ENCODE measurements around the gene TPP1.
A peak's percentile ranks its signal among the peaks of the same experiment; 100 is the strongest.

The TPP1 gene

DNA sequence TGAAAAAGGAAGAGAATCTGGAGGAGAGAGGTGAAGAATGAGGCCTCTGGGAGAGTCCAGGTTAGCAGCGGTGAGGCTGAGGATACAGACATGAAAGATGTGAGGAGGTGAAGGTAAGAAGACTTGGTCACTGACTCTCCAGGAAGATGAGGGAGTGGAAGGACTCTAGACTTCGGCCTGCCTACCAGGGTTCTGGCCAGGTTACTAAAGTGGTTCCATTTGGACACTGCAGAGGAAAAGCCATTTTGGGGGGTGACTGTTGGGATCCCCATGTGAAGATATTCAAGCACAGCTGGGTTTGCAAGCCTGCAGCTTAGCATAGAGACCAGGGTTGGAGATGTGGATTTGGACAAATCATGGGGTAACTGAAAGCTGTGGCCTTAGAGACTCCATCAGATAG, 28.6 kb upstream of the TPP1 start:
- TF ChIP-seq, protein P1, sequence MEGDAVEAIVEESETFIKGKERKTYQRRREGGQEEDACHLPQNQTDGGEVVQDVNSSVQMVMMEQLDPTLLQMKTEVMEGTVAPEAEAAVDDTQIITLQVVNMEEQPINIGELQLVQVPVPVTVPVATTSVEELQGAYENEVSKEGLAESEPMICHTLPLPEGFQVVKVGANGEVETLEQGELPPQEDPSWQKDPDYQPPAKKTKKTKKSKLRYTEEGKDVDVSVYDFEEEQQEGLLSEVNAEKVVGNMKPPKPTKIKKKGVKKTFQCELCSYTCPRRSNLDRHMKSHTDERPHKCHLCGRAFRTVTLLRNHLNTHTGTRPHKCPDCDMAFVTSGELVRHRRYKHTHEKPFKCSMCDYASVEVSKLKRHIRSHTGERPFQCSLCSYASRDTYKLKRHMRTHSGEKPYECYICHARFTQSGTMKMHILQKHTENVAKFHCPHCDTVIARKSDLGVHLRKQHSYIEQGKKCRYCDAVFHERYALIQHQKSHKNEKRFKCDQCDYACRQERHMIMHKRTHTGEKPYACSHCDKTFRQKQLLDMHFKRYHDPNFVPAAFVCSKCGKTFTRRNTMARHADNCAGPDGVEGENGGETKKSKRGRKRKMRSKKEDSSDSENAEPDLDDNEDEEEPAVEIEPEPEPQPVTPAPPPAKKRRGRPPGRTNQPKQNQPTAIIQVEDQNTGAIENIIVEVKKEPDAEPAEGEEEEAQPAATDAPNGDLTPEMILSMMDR (conservative IDR thresholded peaks at IDR 0.05; ENCODE audit: low read depth, low read length) = no peak
- no peak for DNase-seq (ENCODE audit: low read depth)
- no peak overlapping the region for H3K4me3 ChIP-seq (ENCODE audit: low read depth, low read length)

GRCh38 chr11:6646918-6647679, 27.9 kb upstream of the TPP1 start:
- TF ChIP-seq, protein P1 (conservative IDR thresholded peaks at IDR 0.05; ENCODE audit: low read depth, low read length) = no peak
- peak; percentile 45 for DNase-seq (ENCODE audit: low read depth)
- H3K4me3 ChIP-seq (ENCODE audit: low read depth, low read length) = no peak overlapping the region

DNA sequence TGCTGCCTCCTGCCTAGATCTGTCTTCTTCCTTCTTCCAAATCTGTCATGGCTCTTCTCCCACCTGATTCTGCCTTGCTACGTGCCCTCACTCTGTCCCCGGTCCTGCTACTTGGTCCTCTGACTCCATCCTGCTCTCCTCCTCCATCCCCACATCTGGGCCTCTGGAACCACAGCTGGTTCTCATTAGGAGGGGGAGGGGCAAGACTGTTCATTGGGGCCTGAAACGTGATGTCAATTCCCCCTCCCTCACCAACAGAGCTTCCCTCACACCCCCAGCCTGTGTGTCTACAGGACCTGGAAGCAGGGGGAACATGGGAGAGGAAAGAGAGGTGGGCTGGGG, 27.3 kb upstream of the TPP1 start:
- peak; percentile 28 for DNase-seq (ENCODE audit: low read depth)
- no peak overlapping the region for H3K4me3 ChIP-seq (ENCODE audit: low read depth, low read length)
- TF ChIP-seq, protein P1 (conservative IDR thresholded peaks at IDR 0.05; ENCODE audit: low read depth, low read length) = no peak

DNA sequence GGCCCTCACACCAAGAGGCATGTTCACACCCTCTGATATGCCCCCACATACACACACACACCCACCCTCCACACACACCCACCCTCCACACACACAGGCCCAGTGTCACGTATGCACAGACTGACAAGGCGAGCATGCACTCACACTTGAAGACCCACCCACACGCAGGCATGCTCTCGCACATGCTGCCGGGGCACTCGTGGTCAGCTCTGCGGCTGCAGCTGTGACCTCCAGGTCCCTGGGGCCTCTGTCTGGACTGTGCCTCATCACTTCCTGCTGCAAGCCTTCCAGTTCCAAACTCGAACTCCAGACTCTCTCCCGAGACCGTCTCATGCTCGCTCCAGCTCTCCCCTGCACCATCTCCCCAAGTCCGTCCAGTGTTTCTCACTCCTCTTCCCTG, 26.8 kb upstream of the TPP1 start:
- TF ChIP-seq, protein P1 (conservative IDR thresholded peaks at IDR 0.05; ENCODE audit: low read depth, low read length) = no peak
- DNase-seq (ENCODE audit: low read depth) = peak; percentile 88
- no peak overlapping the region for H3K4me3 ChIP-seq (ENCODE audit: low read depth, low read length)

DNA sequence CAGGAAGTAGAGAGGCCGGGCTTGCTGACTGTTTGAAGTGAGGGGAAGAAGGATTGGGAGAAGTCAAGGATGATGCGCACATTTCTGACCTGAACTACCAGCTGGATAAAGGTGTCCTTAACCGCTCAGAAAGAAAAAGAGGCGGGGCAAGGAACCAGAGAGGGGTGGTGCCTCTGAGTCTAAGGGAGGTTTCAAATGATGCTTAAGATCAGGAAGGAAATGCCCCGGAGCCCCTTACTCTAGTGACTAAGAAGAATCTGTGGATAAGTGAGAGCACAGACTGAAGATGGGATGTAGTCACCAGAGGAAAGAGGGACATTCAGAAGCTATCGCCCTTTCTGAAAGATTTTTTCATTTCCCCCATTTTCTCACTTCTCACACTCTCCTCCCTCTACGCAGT, 23.7 kb upstream of the TPP1 start:
- no peak overlapping the region for H3K4me3 ChIP-seq (ENCODE audit: low read depth, low read length)
- TF ChIP-seq, protein P1 (conservative IDR thresholded peaks at IDR 0.05; ENCODE audit: low read depth, low read length) = no peak
- DNase-seq (ENCODE audit: low read depth) = no peak

DNA sequence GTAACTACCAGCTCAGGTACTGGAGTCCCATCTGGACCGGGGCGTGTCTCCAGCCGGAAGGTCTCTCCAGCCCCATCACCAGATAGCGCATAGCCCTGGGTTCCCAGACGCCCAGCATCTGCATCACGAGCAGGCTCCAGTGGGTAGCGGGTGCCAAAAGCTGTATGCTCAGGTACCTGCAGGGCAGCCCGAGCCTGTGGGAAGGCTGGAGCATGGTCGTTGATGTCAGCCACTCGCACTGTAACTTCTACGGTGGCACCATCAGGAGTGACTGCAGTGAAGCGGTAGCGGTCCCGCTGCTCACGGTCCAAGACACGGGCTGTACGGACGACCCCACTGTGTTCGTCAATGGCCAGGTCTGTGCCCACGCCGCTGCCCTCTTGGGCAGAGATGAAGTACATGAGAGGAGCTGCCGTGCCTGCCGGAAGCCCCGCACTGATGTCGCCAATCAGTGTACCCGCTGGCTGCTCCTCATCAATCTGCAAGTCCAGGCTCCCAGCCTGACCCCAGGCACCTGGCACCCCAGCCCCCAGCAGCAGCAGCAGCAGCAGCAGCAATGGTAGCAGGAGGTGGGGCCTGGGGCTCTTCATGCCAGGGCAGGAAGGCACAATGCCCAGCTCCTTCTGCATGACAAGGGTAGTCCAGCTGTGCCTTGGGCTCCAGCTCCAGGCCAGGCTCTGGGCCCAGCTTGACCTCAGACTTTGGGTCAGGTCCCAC, 21.9 kb upstream of the TPP1 start:
- no peak overlapping the region for H3K4me3 ChIP-seq (ENCODE audit: low read depth, low read length)
- no peak for DNase-seq (ENCODE audit: low read depth)
- TF ChIP-seq, protein P1 (conservative IDR thresholded peaks at IDR 0.05; ENCODE audit: low read depth, low read length) = no peak
